HCT116 (cell line): ENCODE measurements around the gene NBPF4. TPM values are rescaled to one million over a fixed set of nuclear protein-coding genes. Genes with fewer than 3 reads are reported as not detected.

Source experiments
- ATAC-seq: fragments of 200-7000 bp; cut with Tn5 transposase; 2 replicates; pipeline ENCODE4 v1.9.1; 2020; ENCODE audit warnings: mild to moderate bottlenecking, moderate library complexity
- BruUV-seq: library from RNA; stranded (reverse); fragments of 400-500 nt; replicated peaks from 2 replicates; lab custom pipeline; 2021; lab: Mats Ljungman, UMichigan
- CTCF ChIA-PET: fragments of 300-600 bp; sonication (Branson Sonifier 250); formaldehyde crosslinking; loops from one replicate; lab custom pipeline; 2021; ENCODE audit warnings: antibody characterized with exemption; lab: Charles Lee
- POLR2A ChIA-PET: fragments of 300-600, 350-600 bp; sonication (Branson Sonifier 250); formaldehyde crosslinking; loops from one replicate; lab custom pipeline; 2021; ENCODE audit warnings: antibody characterized with exemption; lab: Charles Lee
- RAD21 ChIA-PET, 2 experiments: fragments of 300-600 bp; sonication (Branson Sonifier 250); formaldehyde crosslinking; loops; one replicate each; lab custom pipeline; 2023; ENCODE audit warnings: low total read pairs in 2 of 2; ENCODE audit not compliant: uncharacterized antibody in 2 of 2, unreplicated experiment in 2 of 2, low non-redundant PET in 1 of 2; lab: Charles Lee
- DNase-seq: peaks from one replicate; pipeline ENCODE4 v3.0.0-alpha.2; 2010; ENCODE audit warnings: low read depth, low spot score
- H2AFZ ChIP-seq: fragments of 200-600 bp; shearing (Covaris generic), sonication (generic); 2 replicates; pipeline ENCODE4 v1.6.1; 2017; ENCODE audit warnings: low read depth, mixed run types, mixed read lengths, antibody characterized with exemption, low read length; ENCODE audit not compliant: poor library complexity, severe bottlenecking
- H3K27ac ChIP-seq: 2 replicates; pipeline ENCODE4 v1.5.1; 2012; ENCODE audit warnings: low read depth, low read length
- H3K27me3 ChIP-seq: fragments of 200-600 bp; sonication (generic); 2 replicates; pipeline ENCODE4 v1.6.1; 2016; ENCODE audit warnings: mixed run types, low read length, mixed read lengths; ENCODE audit not compliant: insufficient read depth
- H3K36me3 ChIP-seq, 2 experiments: fragments of 200-500 bp in 1 of 2; fragments of 200-600 bp in 1 of 2; sonication (Bioruptor generic) in 1 of 2; sonication (generic) in 1 of 2; 2 replicates each; pipeline versions ENCODE4 v1.5.1 to v1.6.1; 2014 to 2016; ENCODE audit warnings: low read length in 2 of 2, inconsistent platforms in 1 of 2, mixed read lengths in 1 of 2, mixed run types in 1 of 2; ENCODE audit not compliant: insufficient read depth in 2 of 2, control insufficient read depth in 1 of 2
- H3K4me1 ChIP-seq, 2 experiments: fragments of 200-600 bp in 1 of 2; sonication (generic) in 1 of 2; 2 replicates each; pipeline versions ENCODE4 v1.5.1 to v1.6.1; 2012 to 2017; ENCODE audit warnings: low read length in 2 of 2, inconsistent platforms in 1 of 2, mild to moderate bottlenecking in 1 of 2, mixed read lengths in 1 of 2, mixed run types in 1 of 2, moderate library complexity in 1 of 2; ENCODE audit not compliant: insufficient read depth in 2 of 2, control insufficient read depth in 1 of 2
- H3K4me2 ChIP-seq: fragments of 200-600 bp; sonication (generic); 2 replicates; pipeline ENCODE4 v1.6.1; 2017; ENCODE audit warnings: mixed run types, low read length, mixed read lengths
- H3K4me3 ChIP-seq, 2 experiments: fragments of 200-600 bp in 1 of 2; sonication (generic) in 1 of 2; replicated peaks in 1 of 2; 2 replicates each; pipeline ENCODE4 v1.5.1; 2011 to 2016; ENCODE audit warnings: low read length in 2 of 2, control low read depth in 1 of 2, low read depth in 1 of 2, mild to moderate bottlenecking in 1 of 2, mixed read lengths in 1 of 2, mixed run types in 1 of 2
- H3K79me2 ChIP-seq: fragments of 200-600 bp; sonication (generic); 2 replicates; pipeline ENCODE4 v1.6.1; 2017; ENCODE audit warnings: mild to moderate bottlenecking, mixed run types, low read length, moderate library complexity, mixed read lengths; ENCODE audit not compliant: insufficient read depth
- H3K9ac ChIP-seq: fragments of 200-600 bp; sonication (generic); 2 replicates; pipeline ENCODE4 v1.6.1; 2016; ENCODE audit warnings: low read length, mixed read lengths
- H3K9me2 ChIP-seq: fragments of 200-600 bp; sonication (generic), shearing (Covaris generic); 2 replicates; pipeline ENCODE4 v1.6.1; 2017; ENCODE audit warnings: mixed run types, mild to moderate bottlenecking, moderate library complexity; ENCODE audit not compliant: insufficient read depth
- H3K9me3 ChIP-seq, 2 experiments: fragments of 200-500 bp in 1 of 2; fragments of 200-600 bp in 1 of 2; sonication (Bioruptor generic) in 1 of 2; sonication (generic) in 1 of 2; 2 replicates each; pipeline ENCODE4 v1.6.1; 2014 to 2017; ENCODE audit warnings: low read length in 2 of 2, mixed read lengths in 2 of 2, inconsistent platforms in 1 of 2, low read depth in 1 of 2, mild to moderate bottlenecking in 1 of 2, mixed run types in 1 of 2, moderate library complexity in 1 of 2; ENCODE audit not compliant: control insufficient read depth in 1 of 2, insufficient read depth in 1 of 2
- H4K20me1 ChIP-seq: fragments of 200-600 bp; sonication (generic), shearing (Covaris generic); 2 replicates; pipeline ENCODE4 v1.6.1; 2017; ENCODE audit warnings: mixed run types, mild to moderate bottlenecking, moderate library complexity; ENCODE audit not compliant: insufficient read depth
- CBX3 ChIP-seq: IDR thresholded peaks from 2 replicates; pipeline ENCODE4 v1.6.1; 2012; ENCODE audit warnings: low read depth
- CEBPB ChIP-seq: IDR thresholded peaks from 2 replicates; pipeline ENCODE4 v1.6.1; 2012; ENCODE audit warnings: low read depth
- EGR1 ChIP-seq: IDR thresholded peaks from 2 replicates; pipeline ENCODE4 v1.6.1; 2012; ENCODE audit warnings: low read depth
- ELF1 ChIP-seq: IDR thresholded peaks from 2 replicates; pipeline ENCODE4 v1.6.1; 2012; ENCODE audit warnings: low read depth, borderline replicate concordance
- EZH2 ChIP-seq: fragments of 200-600 bp; sonication (generic); IDR thresholded peaks from 2 replicates; pipeline ENCODE4 v1.6.1; 2017; ENCODE audit warnings: antibody characterized with exemption, mixed run types
- EZH2phosphoT487 ChIP-seq: fragments of 200-600 bp; IDR thresholded peaks from 2 replicates; pipeline ENCODE4 v1.6.1; 2018; ENCODE audit warnings: antibody characterized with exemption, borderline replicate concordance
- FOSL1 ChIP-seq: IDR thresholded peaks from 2 replicates; pipeline ENCODE4 v1.6.1; 2012; ENCODE audit warnings: low read depth
- POLR2A ChIP-seq: IDR thresholded peaks from 2 replicates; pipeline ENCODE4 v1.7.0; 2011; ENCODE audit warnings: borderline replicate concordance; ENCODE audit not compliant: insufficient read depth, insufficient read length; ENCODE audit errors: extremely low read depth
- RAD21 ChIP-seq: IDR thresholded peaks from 2 replicates; pipeline ENCODE4 v1.6.1; 2012; ENCODE audit warnings: low read depth, mild to moderate bottlenecking
- SIN3A ChIP-seq: IDR thresholded peaks from 2 replicates; pipeline ENCODE4 v1.6.1; 2012; ENCODE audit warnings: low read depth
- SP1 ChIP-seq: IDR thresholded peaks from 2 replicates; pipeline ENCODE4 v1.6.1; 2012; ENCODE audit warnings: low read depth
- SRF ChIP-seq: IDR thresholded peaks from 2 replicates; pipeline ENCODE4 v1.6.1; 2012; ENCODE audit warnings: low read depth
- TCF7L2 ChIP-seq: IDR thresholded peaks from 2 replicates; pipeline ENCODE4 v1.7.0; 2011; ENCODE audit warnings: borderline replicate concordance, inconsistent platforms; ENCODE audit not compliant: insufficient read depth, insufficient read length; ENCODE audit errors: extremely low read depth
- YY1 ChIP-seq: IDR thresholded peaks from 2 replicates; pipeline ENCODE4 v1.6.1; 2011; ENCODE audit warnings: low read length, low read depth, moderate library complexity, mild to moderate bottlenecking; ENCODE audit not compliant: insufficient replicate concordance; ENCODE audit errors: extremely low read depth
- ZFX ChIP-seq: fragments of 450-650 bp; IDR thresholded peaks from 2 replicates; pipeline ENCODE4 v1.6.1; 2017
- intact Hi-C: fragments of 100-400 bp; cut with micrococcal nuclease; formaldehyde crosslinking; loops from 2 replicates; pipeline ENCODE4 v1.10.0; 2022
- total RNA-seq: library from RNA; stranded (reverse); gene quantifications from one replicate; pipeline ENCODE4 v1.2.1, GENCODE V29; 2021; ENCODE audit not compliant: unreplicated experiment
- TF ChIP-seq, protein P1 (sequence below): IDR thresholded peaks from 2 replicates; pipeline ENCODE4 v1.6.1; 2011; ENCODE audit warnings: mild to moderate bottlenecking, low read length, moderate library complexity; ENCODE audit not compliant: insufficient replicate concordance; ENCODE audit errors: extremely low read depth
- TF ChIP-seq, protein P2 (sequence below): IDR thresholded peaks from 2 replicates; pipeline ENCODE4 v1.6.1; 2012
- TF ChIP-seq, protein P3 (sequence below): IDR thresholded peaks from 2 replicates; pipeline ENCODE4 v1.6.1; 2012
- TF ChIP-seq, protein P4 (sequence below), 3 experiments: fragments of 200-600 bp in 1 of 3; sonication (generic) in 1 of 3; IDR thresholded peaks in 2 of 3; conservative IDR thresholded peaks in 1 of 3; 2 replicates each; pipeline ENCODE4 v1.5.1; 2012 to 2017; ENCODE audit warnings: low read depth in 2 of 3, low read length in 2 of 3, antibody characterized with exemption in 1 of 3, borderline replicate concordance in 1 of 3, control low read depth in 1 of 3, mild to moderate bottlenecking in 1 of 3, mixed read lengths in 1 of 3, mixed run types in 1 of 3, moderate library complexity in 1 of 3; ENCODE audit not compliant: insufficient read depth in 1 of 3

Gene NBPF4
- total RNA-seq, 1 experiment from 2014 or later, result not detected

DNA sequence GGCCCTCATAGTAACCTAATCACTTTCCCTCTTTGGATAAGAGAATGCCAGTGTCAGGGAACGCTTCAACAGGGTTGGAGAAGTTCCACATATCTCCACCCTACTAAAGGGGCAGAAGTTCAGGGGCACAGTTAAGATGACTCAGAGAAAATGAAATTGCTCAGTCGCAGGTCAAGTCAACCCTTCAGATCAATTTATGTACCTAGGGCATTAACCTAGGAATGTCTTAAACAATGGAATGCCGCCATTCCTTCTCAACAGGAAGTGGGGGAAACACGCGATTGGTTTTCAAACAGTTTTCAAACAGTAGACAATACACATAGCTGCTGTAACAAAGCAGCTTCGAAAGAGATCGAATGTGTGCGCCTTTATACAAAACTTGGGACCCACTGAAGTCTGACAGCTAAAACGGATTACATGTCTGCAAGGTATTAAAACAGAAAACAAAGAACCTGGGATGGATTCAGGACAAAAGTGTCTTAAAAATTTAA is 44.6 kb downstream of the NBPF4 start (continued):
- TF ChIP-seq, protein P1, sequence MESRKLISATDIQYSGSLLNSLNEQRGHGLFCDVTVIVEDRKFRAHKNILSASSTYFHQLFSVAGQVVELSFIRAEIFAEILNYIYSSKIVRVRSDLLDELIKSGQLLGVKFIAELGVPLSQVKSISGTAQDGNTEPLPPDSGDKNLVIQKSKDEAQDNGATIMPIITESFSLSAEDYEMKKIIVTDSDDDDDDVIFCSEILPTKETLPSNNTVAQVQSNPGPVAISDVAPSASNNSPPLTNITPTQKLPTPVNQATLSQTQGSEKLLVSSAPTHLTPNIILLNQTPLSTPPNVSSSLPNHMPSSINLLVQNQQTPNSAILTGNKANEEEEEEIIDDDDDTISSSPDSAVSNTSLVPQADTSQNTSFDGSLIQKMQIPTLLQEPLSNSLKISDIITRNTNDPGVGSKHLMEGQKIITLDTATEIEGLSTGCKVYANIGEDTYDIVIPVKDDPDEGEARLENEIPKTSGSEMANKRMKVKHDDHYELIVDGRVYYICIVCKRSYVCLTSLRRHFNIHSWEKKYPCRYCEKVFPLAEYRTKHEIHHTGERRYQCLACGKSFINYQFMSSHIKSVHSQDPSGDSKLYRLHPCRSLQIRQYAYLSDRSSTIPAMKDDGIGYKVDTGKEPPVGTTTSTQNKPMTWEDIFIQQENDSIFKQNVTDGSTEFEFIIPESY, result no peak
- TF ChIP-seq EZH2phosphoT487 (no peak), YY1 (peak; percentile 10), ELF1 (peak; percentile 17; the same call in 1 of the 2 replicates), SIN3A (no peak), CBX3 (peak; percentile 15; the same call in 1 of the 2 replicates), EZH2 (no peak)
- TF ChIP-seq, protein P2, sequence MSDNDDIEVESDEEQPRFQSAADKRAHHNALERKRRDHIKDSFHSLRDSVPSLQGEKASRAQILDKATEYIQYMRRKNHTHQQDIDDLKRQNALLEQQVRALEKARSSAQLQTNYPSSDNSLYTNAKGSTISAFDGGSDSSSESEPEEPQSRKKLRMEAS, result no peak; the same call in 1 of the 2 replicates
- TF ChIP-seq, protein P3, sequence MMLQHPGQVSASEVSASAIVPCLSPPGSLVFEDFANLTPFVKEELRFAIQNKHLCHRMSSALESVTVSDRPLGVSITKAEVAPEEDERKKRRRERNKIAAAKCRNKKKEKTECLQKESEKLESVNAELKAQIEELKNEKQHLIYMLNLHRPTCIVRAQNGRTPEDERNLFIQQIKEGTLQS, result no peak
- TF ChIP-seq, all 23 proteins: peak for 6

DNA sequence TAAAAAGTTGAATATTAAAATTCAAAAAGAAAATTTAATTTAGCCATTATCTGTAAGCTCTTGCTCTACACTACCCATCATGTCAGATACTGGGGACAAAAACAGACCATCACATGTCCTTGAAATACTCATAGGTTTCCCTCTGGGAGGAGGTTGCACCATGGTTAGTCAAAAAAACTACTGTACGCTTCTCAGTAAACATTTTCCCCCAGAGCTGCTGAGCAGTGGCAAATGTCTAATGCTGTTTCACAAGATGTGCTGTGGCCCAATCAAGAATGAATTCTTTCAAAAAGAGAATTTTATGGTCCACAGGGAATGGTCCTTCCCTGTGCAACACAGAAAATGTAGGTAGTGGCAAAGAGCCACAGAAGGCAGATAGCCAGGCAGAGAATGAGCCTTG is 49.8 kb downstream of the NBPF4 start:
- Histone ChIP-seq H3K36me3 (peaks cover 0 to 4% of the 10 kb centered on the region in 2 experiments; a peak in 1 of 4 replicates), H3K9ac (no peak overlapping the region), H3K79me2 (peaks cover 85% of the 10 kb centered on the region), H3K27ac (no peak overlapping the region), H4K20me1 (no peaks in the 10 kb centered on the region), H3K9me3 (no peaks in the 10 kb centered on the region), H3K4me1 (peaks cover 4 to 12% of the 10 kb centered on the region in 2 experiments; a peak in 3 of 4 replicates), H3K27me3 (no peaks in the 10 kb centered on the region), H3K9me2 (no peaks in the 10 kb centered on the region), H3K4me2 (no peak overlapping the region), H3K4me3 (no peak overlapping the region), H2AFZ (no peak overlapping the region)
- CTCF ChIA-PET, result no interaction called here
- no TSS peak for BruUV-seq
- intact Hi-C loops, result no loop called here
- DNase-seq (no peak), ATAC-seq (no peak)
- POLR2A ChIA-PET, result no interaction called here
- RAD21 ChIA-PET, result no interaction called here
- TF ChIP-seq, protein P1, result no peak
- TF ChIP-seq EZH2phosphoT487, result no peak
- no peak for TF ChIP-seq FOSL1
- TF ChIP-seq, protein P2, result no peak
- TF ChIP-seq ZFX, result no peak
- no peak for TF ChIP-seq YY1
- TF ChIP-seq, protein P4, sequence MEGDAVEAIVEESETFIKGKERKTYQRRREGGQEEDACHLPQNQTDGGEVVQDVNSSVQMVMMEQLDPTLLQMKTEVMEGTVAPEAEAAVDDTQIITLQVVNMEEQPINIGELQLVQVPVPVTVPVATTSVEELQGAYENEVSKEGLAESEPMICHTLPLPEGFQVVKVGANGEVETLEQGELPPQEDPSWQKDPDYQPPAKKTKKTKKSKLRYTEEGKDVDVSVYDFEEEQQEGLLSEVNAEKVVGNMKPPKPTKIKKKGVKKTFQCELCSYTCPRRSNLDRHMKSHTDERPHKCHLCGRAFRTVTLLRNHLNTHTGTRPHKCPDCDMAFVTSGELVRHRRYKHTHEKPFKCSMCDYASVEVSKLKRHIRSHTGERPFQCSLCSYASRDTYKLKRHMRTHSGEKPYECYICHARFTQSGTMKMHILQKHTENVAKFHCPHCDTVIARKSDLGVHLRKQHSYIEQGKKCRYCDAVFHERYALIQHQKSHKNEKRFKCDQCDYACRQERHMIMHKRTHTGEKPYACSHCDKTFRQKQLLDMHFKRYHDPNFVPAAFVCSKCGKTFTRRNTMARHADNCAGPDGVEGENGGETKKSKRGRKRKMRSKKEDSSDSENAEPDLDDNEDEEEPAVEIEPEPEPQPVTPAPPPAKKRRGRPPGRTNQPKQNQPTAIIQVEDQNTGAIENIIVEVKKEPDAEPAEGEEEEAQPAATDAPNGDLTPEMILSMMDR (IDR thresholded peaks at IDR 0.05 in 2 of 3, conservative IDR thresholded peaks at IDR 0.05 in 1 of 3; ENCODE audit: borderline replicate concordance in 1 of 3, insufficient read depth in 1 of 3, low read depth in 2 of 3, low read length in 2 of 3), result no peak
- TF ChIP-seq EGR1, result no peak
- no peak for TF ChIP-seq TCF7L2
- no peak for TF ChIP-seq SP1
- TF ChIP-seq SRF, result no peak
- no peak for TF ChIP-seq CEBPB
- TF ChIP-seq POLR2A, result no peak
- no peak for TF ChIP-seq RAD21
